Activated CD8-positive, alpha-beta memory T cell treated with anti-CD3 and anti-CD28 coated beads, Interleukin-2, amount 50 U/mL, for 4 hours (primary cell): ENCODE measurements around the gene EMP1.
"Not testable (repeated sequence)": the region's sequence is repeated elsewhere in the genome, so short reads cannot be mapped to it uniquely, and the experiment has no call there.

Source experiments
- DNase-seq: peaks from one replicate; pipeline ENCODE4 v3.0.0-alpha.2; 2020

The EMP1 gene

GRCh38 chr12:13259625-13260024 lies 63.1 kb downstream of the EMP1 start:
- DNase-seq: not testable (repeated sequence)

DNA sequence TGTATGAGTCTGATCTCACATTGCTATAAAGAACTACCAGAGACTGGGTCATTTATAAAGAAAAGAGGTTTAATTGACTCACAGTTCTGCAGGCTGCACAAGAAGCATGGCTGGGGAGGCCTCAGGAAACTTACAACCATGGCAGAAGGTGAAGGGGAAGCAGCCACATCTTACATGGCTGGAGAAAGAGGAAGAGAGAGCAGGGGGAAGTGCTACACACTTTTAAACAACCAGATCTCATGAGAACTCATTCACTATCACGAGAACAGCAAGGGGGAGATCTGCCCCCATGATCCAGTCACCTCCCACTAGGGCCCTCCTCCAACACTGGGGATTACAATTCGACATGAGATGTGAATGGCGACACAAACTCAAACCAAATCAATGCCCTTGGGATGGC lies 71.3 kb downstream of the EMP1 start:
- not testable (repeated sequence) for DNase-seq

GRCh38 chr12:13268581-13268980 lies 72.1 kb downstream of the EMP1 start:
- DNase-seq: no peak
